ENCODE data around the gene TMED5. TPM values are rescaled to one million over a fixed set of nuclear protein-coding genes. Genes with fewer than 3 reads are reported as not detected.

Gene TMED5
- polyA plus RNA-seq, 5 donors = 43.8 to 61.4 (median 49.2) TPM

- no peak for DNase-seq
Measured at GRCh38 chr1:93129507-93130099, 50.6 kb downstream of the TMED5 start.

- DNase-seq = no peak
Measured at GRCh38 chr1:93124556-93125355, 55.5 kb downstream of the TMED5 start.

GRCh38 chr1:93123201-93123783 lies 56.9 kb downstream of the TMED5 start:
- no peak for DNase-seq

GRCh38 chr1:93120614-93121013 lies 59.6 kb downstream of the TMED5 start:
- no peak for DNase-seq

- no peak for DNase-seq
Measured at GRCh38 chr1:93114391-93114790, 65.8 kb downstream of the TMED5 start.

GRCh38 chr1:93113127-93113526 lies 67.1 kb downstream of the TMED5 start:
- DNase-seq = no peak

GRCh38 chr1:93111561-93111960 lies 68.7 kb downstream of the TMED5 start:
- no peak for DNase-seq

- no peak for DNase-seq
Measured at GRCh38 chr1:93111065-93111464, 69.1 kb downstream of the TMED5 start.

- no peak for DNase-seq
Measured at GRCh38 chr1:93109578-93109977, 70.6 kb downstream of the TMED5 start.

- no peak for DNase-seq
Measured at GRCh38 chr1:93108335-93108734, 71.9 kb downstream of the TMED5 start.

GRCh38 chr1:93107395-93107794 lies 72.8 kb downstream of the TMED5 start:
- DNase-seq = no peak

- no peak for DNase-seq
Measured at GRCh38 chr1:93106226-93106625, 74.0 kb downstream of the TMED5 start.

- no peak for DNase-seq
Measured at GRCh38 chr1:93102142-93102541, 78.1 kb downstream of the TMED5 start.

Other genes with a start within 250 kb of the TMED5 start
- gene DIPK1A, start 219.0 kb downstream of the TMED5 start, polyA plus RNA-seq (ENCODE audit: insufficient read depth in 1 of 5, insufficient read length in 5 of 5, low replicate concordance in 1 of 5) = 10 to 100 TPM in 3 of 5 donors, 1 to 10 TPM in 2; 7.8 to 13.9 (median 12.2) TPM
- gene MTF2, start 101.1 kb downstream of the TMED5 start, polyA plus RNA-seq (ENCODE audit: insufficient read depth in 1 of 5, insufficient read length in 5 of 5, low replicate concordance in 1 of 5) = 10 to 100 TPM; 42.2 to 72.5 (median 59.3) TPM
- gene CCDC18, start 311 bp upstream of the TMED5 start, polyA plus RNA-seq (ENCODE audit: insufficient read depth in 1 of 5, insufficient read length in 5 of 5, low replicate concordance in 1 of 5) = 10 to 100 TPM in 4 of 5 donors, 1 to 10 TPM in 1; 8.5 to 21.1 (median 13.5) TPM
- gene DR1, start 165.5 kb upstream of the TMED5 start, polyA plus RNA-seq (ENCODE audit: insufficient read depth in 1 of 5, insufficient read length in 5 of 5, low replicate concordance in 1 of 5) = 10 to 100 TPM; 58.4 to 71.1 (median 62.8) TPM

Data from right lung (tissue), 5 donors.